Osteoblast (primary cell): ENCODE data around the gene EPHB2. TPM values are rescaled to one million over a fixed set of nuclear protein-coding genes. Genes with fewer than 3 reads are reported as not detected.
A peak's percentile ranks its signal among the peaks of the same experiment; 100 is the strongest.

Experiments used
- DNase-seq: peaks from one replicate; pipeline ENCODE4 v3.0.0; 2011; ENCODE audit warnings: low spot score, mixed read lengths; ENCODE audit not compliant: insufficient read length; ENCODE audit errors: missing footprints
- H2AFZ ChIP-seq: 2 replicates; pipeline ENCODE4 v1.6.0; 2011; ENCODE audit warnings: mild to moderate bottlenecking, low read length
- H3K27ac ChIP-seq: 2 replicates; pipeline ENCODE4 v1.5.1; 2011; ENCODE audit warnings: mild to moderate bottlenecking, low read depth, low read length, moderate library complexity
- H3K27me3 ChIP-seq: 2 replicates; pipeline ENCODE4 v1.6.0; 2012; ENCODE audit warnings: mild to moderate bottlenecking, control low read depth, inconsistent platforms, low read length, moderate library complexity; ENCODE audit not compliant: insufficient read depth
- H3K36me3 ChIP-seq: 2 replicates; pipeline ENCODE4 v1.5.1; 2011; ENCODE audit warnings: mild to moderate bottlenecking, low read length, control low read depth, moderate library complexity; ENCODE audit not compliant: insufficient read depth
- H3K4me1 ChIP-seq: 2 replicates; pipeline ENCODE4 v1.5.1; 2011; ENCODE audit warnings: mild to moderate bottlenecking, low read length, control low read depth, moderate library complexity; ENCODE audit not compliant: insufficient read depth
- H3K4me2 ChIP-seq: 2 replicates; pipeline ENCODE4 v1.6.0; 2011; ENCODE audit warnings: mild to moderate bottlenecking, low read length; ENCODE audit not compliant: insufficient read depth
- H3K4me3 ChIP-seq: fragments of 200-600 bp; sonication (generic); 3 replicates; pipeline ENCODE4 v1.5.1; 2012; ENCODE audit warnings: mild to moderate bottlenecking, low read length, inconsistent platforms; ENCODE audit not compliant: insufficient read depth
- H3K79me2 ChIP-seq: 2 replicates; pipeline ENCODE4 v1.6.0; 2012; ENCODE audit warnings: mild to moderate bottlenecking, low read length, control low read depth, inconsistent platforms; ENCODE audit not compliant: insufficient read depth
- H3K9me3 ChIP-seq: 2 replicates; pipeline ENCODE4 v1.5.1; 2011; ENCODE audit warnings: low read depth, low read length, control low read depth
- H4K20me1 ChIP-seq: 2 replicates; pipeline ENCODE4 v1.6.0; 2012; ENCODE audit warnings: mild to moderate bottlenecking, low read length, control low read depth; ENCODE audit not compliant: insufficient read depth
- CTCF ChIP-seq: IDR thresholded peaks from 2 replicates; pipeline ENCODE4 v1.5.1; 2011; ENCODE audit warnings: mild to moderate bottlenecking, low read depth, low read length, moderate library complexity; ENCODE audit errors: extremely low read depth
- total RNA-seq: library from RNA; depleted of rRNA; stranded (reverse); fragments of >200 nt; gene quantifications from 2 replicates; pipeline ENCODE4 v1.2.3, GENCODE V29; 2012

Gene EPHB2
- total RNA-seq, 1 donor: 8.7 TPM

GRCh38 chr1:22844621-22845020 lies 134.0 kb downstream of the EPHB2 start:
- Histone ChIP-seq H3K79me2 (no peaks in the 10 kb centered on the region), H3K36me3 (no peaks in the 10 kb centered on the region), H2AFZ (no peak overlapping the region), H3K4me2 (no peak overlapping the region), H3K27me3 (no peaks in the 10 kb centered on the region), H3K4me1 (no peaks in the 10 kb centered on the region), H4K20me1 (no peaks in the 10 kb centered on the region), H3K27ac (no peak overlapping the region), H3K9me3 (no peaks in the 10 kb centered on the region), H3K4me3 (no peak overlapping the region)
- TF ChIP-seq CTCF: no peak
- DNase-seq: no peak

- no peak overlapping the region for H2AFZ ChIP-seq
- no peaks in the 10 kb centered on the region for H3K27me3 ChIP-seq
- H3K4me2 ChIP-seq: no peak overlapping the region
- H3K4me1 ChIP-seq: no peaks in the 10 kb centered on the region
- H3K4me3 ChIP-seq: no peak overlapping the region
- no peaks in the 10 kb centered on the region for H4K20me1 ChIP-seq
- H3K9me3 ChIP-seq: no peaks in the 10 kb centered on the region
- no peak overlapping the region for H3K27ac ChIP-seq
- no peaks in the 10 kb centered on the region for H3K36me3 ChIP-seq
- DNase-seq: peak; percentile 68
- no peak for TF ChIP-seq CTCF
- H3K79me2 ChIP-seq: no peaks in the 10 kb centered on the region
Measured at GRCh38 chr1:22845398-22845935, 134.8 kb downstream of the EPHB2 start.

- Histone ChIP-seq H3K27ac (no peak overlapping the region), H2AFZ (no peak overlapping the region), H3K4me1 (no peaks in the 10 kb centered on the region), H3K36me3 (no peaks in the 10 kb centered on the region), H4K20me1 (peaks cover 3% of the 10 kb centered on the region), H3K4me3 (no peak overlapping the region), H3K27me3 (no peaks in the 10 kb centered on the region), H3K79me2 (no peaks in the 10 kb centered on the region), H3K4me2 (no peak overlapping the region), H3K9me3 (no peaks in the 10 kb centered on the region)
- TF ChIP-seq CTCF: no peak
- DNase-seq: no peak
Measured at GRCh38 chr1:22846458-22846857, 135.8 kb downstream of the EPHB2 start.

GRCh38 chr1:22847249-22847648 lies 136.6 kb downstream of the EPHB2 start:
- H3K4me2 ChIP-seq: no peak overlapping the region
- no peaks in the 10 kb centered on the region for H3K36me3 ChIP-seq
- H3K4me3 ChIP-seq: no peak overlapping the region
- TF ChIP-seq CTCF: no peak
- H2AFZ ChIP-seq: no peak overlapping the region
- no peak for DNase-seq
- H3K27ac ChIP-seq: no peak overlapping the region
- H3K9me3 ChIP-seq: no peaks in the 10 kb centered on the region
- H3K79me2 ChIP-seq: no peaks in the 10 kb centered on the region
- H4K20me1 ChIP-seq: peaks cover 5% of the 10 kb centered on the region
- no peaks in the 10 kb centered on the region for H3K27me3 ChIP-seq
- no peaks in the 10 kb centered on the region for H3K4me1 ChIP-seq
